GM21515 (cell line): ENCODE results near the gene SPATA46.
"Not testable (repeated sequence)": the region's sequence is repeated elsewhere in the genome, so short reads cannot be mapped to it uniquely, and the experiment has no call there.

ENCODE experiments used
- ATAC-seq: cut with Tn5 transposase; IDR thresholded peaks from one replicate; pipeline ENCODE4 v1.9.1; 2021; ENCODE audit not compliant: unreplicated experiment

SPATA46 gene, protein sequence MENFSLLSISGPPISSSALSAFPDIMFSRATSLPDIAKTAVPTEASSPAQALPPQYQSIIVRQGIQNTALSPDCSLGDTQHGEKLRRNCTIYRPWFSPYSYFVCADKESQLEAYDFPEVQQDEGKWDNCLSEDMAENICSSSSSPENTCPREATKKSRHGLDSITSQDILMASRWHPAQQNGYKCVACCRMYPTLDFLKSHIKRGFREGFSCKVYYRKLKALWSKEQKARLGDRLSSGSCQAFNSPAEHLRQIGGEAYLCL

GRCh38 chr1:162376691-162377090 is at the start of gene SPATA46:
TSS of gene SPATA46 (minus strand) at chr1:162376854. CDS start at chr1:162376790, 64 bp downstream.
- ATAC-seq: no peak

DNA sequence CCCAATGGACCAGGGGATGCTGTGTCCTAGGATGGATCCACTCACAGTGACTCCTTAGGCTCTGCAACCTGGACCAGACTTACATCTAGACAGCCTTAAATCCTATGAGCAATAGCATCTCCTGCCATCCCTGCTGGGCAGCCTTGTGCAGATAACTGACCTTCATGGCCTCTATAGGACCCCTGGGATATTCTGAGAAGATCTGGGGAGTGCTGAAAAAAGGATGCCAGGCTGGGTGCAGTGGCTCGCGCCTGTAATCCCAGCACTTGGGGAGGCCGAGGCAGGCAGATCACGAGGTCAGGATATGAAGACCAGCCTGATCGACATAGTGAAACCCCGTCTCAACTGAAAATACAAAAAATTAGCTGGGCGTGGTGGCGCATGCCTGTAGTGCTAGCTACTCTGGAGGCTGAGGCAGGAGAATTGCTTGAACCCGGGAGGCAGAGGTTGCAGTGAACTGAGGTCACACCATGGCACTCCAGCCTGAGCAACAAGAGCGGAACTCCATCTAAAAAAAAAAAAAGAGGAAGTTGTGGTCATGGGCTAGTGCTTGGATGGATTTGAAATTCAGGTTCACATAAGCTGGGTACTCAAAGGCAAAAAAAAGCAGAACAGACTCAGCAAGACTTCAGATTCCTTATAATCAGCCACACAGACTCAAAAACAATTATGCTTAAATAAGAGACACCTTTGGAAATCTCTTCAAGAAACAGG is 46.2 kb upstream of the SPATA46 start:
- no peak for ATAC-seq

DNA sequence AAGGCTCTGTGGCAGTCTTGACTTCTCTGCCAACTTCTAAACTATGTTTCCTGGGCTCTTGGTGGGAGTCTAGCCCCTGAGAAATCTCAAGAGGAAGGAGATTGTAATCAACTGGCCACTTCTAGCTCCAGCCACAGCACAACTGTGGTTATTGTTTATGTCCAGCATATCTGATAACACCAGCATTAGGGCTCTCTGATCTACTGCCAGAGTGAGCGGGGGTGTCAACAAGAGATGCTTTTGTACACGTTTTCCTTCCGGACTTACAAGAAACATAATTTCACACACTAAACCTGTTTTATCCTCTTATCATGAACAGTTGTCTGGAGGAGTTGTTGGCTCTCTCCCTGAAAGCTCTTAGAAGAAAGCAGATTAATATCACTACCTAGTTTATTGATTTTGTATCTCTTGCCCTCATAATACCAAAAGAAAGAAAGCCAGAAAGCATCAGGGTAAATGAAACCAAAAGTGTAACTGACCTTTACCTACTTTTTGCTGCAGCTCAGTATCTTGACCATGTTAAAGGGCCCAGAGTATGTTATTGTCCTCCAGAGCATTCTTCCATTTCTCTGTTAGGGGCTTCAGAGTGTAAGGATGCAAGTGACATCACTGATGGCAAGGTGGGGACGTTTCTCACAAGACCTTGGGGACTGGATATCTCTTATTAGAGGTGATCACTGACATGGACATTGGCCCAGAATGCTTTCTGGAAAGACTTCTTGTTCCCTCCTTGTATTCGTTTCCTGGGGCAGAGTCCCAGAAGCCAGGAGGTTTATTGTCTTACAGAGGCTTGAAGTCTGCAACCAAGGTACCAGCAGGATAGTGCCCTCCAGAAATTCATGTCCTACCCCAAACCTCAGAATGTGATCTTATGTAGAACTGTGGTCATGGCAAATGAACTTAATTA is 44.9 kb upstream of the SPATA46 start:
- no peak for ATAC-seq

GRCh38 chr1:162420120-162420519 is 43.5 kb upstream of the SPATA46 start:
- no peak for ATAC-seq

GRCh38 chr1:162419450-162419931 is 42.8 kb upstream of the SPATA46 start:
- not testable (repeated sequence) for ATAC-seq

DNA sequence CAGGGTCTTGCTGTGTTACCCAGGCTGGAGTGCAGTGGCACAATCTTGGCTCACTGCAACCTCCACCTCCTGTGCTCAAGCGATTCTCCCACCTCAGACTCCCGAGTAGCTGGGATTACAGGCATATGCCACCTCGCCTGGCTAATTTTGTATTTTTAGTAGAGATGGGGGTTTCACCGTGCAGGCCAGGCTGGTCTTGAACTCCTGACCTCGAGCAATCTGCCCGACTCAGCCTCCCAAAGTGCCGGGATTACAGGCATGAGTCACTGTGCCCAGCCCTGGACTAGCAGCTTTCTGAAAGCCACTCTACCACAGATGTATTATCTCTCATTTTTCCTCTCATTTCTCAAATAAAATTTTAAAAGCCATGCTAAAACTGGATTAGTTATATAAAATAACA is 41.9 kb upstream of the SPATA46 start:
- ATAC-seq: not testable (repeated sequence)

- no peak for ATAC-seq
Observed at GRCh38 chr1:162417650-162418049, 41.0 kb upstream of the SPATA46 start.

DNA sequence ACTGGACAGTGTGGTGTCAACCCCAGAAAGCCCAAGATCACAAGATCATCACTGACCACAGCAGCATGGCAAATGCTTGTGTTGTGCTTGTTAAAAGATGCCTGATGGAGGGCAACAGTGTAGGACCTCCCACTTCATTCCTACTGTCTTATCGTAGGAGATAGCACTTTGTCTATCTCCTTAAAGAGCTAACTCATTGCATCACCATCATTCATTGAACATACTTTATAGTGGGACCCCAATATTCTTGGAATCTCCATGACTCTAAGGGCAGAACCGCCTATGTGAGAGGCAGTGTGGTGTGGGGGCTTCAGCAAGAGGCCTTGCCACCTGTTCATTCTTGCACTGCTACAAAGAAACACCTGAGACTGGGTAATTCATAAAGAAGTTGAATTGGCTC is 40.3 kb upstream of the SPATA46 start:
- ATAC-seq: no peak

GRCh38 chr1:162416215-162416614 is 39.6 kb upstream of the SPATA46 start:
- no peak for ATAC-seq

- no peak for ATAC-seq
Observed at GRCh38 chr1:162412002-162412401, 35.3 kb upstream of the SPATA46 start, which contains the start of gene SH2D1B. TSS of gene SH2D1B (minus strand) at chr1:162412136. CDS start at chr1:162412016, 120 bp downstream.

DNA sequence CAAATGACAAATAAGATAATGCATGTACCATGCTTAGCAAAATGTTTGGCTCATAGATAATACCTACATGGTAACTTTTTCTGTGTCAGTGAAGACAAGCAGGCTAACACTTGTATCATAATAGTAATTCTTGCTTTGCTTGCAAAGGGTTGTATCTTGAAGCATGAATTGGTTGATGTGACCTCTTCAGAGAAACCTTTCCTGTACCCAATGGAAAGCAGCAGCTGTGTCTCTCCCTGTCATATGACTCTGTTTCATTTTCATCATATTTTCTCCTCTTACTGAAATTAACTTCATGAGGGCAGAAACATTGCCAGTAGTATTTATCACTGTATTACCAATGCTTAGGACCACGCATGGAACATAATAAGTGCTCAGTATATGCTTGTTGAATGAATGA is 30.9 kb upstream of the SPATA46 start:
- no peak for ATAC-seq

- no peak for ATAC-seq
Observed at GRCh38 chr1:162406811-162407210, 30.2 kb upstream of the SPATA46 start.

DNA sequence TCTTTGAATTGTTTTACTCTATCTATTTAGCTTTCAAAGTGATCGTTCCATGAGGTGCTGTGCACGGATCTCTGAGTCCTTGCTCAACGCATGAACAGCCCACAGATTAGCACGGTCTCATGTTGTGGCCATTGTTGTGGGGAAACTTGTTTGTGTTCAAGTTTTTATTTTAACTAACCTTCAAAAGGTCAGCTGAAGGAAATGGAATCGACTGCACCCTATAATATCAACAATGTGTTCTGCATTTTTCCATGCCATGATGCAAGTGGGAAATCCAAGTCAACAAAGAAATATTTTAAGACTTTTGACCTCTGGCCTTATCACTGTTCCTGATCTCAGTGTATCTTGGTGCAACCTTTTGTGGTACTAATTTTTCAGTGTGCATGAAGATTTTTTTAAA is 29.1 kb upstream of the SPATA46 start:
- no peak for ATAC-seq

DNA sequence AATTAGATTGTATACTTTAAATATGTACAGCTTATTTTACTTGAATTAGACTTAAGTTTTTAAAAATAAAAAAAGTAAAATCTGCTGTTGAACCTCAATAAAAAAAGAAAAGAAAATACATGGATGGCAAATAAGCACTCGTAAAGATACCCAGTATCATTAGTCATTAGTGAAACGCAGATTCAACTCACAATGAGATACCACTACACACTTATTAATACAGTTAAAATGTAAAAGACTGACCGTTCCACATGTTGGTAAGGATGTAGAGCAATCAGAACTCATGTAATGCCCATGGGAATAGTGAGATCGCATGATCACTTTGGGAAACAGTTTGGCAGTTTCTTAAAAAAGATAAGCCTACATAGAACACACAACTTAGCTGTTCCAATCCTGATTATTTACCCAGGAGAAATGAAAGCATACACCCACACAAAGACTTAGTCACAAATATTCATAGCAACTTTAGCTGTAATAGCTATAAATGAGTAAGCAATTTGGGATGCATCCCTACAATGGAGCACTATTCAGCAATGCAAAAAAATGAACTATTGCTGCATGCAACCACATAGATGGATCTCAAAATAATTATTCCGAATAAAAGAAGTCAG is 28.0 kb upstream of the SPATA46 start:
- ATAC-seq: no peak

GRCh38 chr1:162400790-162401355 is 24.2 kb upstream of the SPATA46 start:
- ATAC-seq: no peak

GRCh38 chr1:162398999-162399580 is 22.4 kb upstream of the SPATA46 start:
- ATAC-seq: no peak

DNA sequence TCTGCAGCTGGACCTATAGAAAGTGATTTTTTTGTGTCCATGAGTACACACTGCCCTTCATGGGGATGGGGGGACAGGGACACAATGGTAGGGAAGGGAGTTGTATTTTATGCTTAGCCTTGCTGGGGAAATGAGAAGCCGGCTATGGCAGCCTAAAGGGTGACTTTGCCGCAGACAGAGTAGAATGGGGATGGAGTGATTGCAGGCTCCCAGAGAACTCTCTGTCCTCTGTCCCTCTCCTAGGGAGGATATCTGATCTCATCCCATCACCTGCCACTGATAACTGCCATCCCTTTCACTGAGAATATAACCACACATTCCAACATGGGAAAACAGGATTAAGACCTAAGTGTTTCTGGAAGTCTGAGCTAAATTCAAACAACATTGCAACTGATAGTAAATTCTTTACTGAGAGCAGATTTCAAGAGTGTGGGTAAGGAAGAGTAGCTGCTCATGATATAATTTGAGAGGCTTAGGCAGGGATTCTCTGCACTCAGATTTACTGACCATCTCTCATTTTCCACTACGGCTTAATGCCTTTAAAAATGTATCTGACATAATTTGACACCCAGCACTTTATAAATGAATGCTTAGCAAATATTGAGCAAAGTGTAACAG is 21.4 kb upstream of the SPATA46 start:
- no peak for ATAC-seq

DNA sequence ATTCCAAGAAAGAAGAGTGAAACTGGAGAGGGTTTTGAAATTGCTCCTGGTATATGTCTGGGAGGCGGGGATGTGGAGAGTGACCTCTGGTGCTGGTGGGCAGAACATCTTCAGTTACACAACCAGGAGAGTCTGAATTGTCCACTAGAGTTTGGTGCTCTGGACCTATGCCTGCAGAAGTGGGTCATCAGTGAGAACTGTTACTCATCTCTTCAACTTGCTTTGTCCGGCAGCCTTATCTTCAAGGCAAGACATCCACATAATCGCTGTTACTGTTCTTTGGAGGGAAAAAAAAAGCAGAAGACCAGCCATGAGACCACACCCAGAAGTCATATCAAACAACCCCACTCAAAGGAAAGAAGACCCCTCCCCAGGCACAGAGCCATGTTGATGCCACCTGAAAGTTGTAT is 20.4 kb upstream of the SPATA46 start:
- no peak for ATAC-seq

DNA sequence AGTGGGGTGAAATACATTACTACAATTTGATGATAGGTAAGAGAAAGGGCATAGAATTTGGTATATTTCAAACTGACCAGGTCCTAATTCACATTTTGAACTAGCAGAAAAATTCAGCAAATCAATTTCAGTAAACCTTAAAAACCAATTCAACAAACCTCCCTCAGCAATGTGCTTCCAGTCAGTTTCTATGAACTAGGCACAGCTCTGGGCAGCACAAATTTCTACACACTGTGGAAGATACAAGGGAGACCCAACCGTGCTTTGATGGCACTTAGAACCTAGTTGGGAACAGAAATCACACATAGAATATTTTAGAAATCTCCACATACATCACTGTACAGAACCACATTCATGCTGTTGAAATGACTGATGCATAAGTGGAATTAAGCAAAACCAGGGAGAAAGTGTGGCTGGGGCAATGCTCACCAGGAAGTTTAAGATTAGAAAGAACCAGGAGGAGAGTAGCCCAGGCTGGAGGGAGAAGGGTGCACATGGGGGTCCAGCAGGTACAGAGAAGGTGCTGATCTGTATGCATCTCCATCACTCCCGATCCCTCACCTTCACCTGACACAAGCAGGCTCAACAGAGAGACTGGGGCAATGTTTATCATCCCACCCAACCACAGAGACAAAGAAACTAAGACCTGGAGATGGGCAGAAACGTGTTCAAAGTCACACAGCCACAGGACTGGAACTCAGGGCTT is 19.7 kb upstream of the SPATA46 start:
- ATAC-seq: no peak
